IgD-negative memory B cell (primary cell): Measurements from ENCODE around the gene TMEM273. TPM values are rescaled to one million over a fixed set of nuclear protein-coding genes. Genes with fewer than 3 reads are reported as not detected.

Experiments
- H3K27ac Mint-ChIP-seq, 3 donors: one replicate each; pipeline ENCODE4 v1.8.0; 2020 to 2022; ENCODE audit warnings: mild to moderate bottlenecking in 3 of 3, mixed read lengths in 3 of 3, moderate library complexity in 1 of 3
- H3K27me3 Mint-ChIP-seq: one replicate; pipeline ENCODE4 v1.8.0; 2021; ENCODE audit warnings: mixed read lengths
- H3K36me3 Mint-ChIP-seq: one replicate; pipeline ENCODE4 v1.8.0; 2020; ENCODE audit warnings: mild to moderate bottlenecking, mixed read lengths
- H3K4me1 Mint-ChIP-seq, 3 donors: one replicate each; pipeline ENCODE4 v1.8.0; 2020 to 2022; ENCODE audit warnings: mixed read lengths in 3 of 3, mild to moderate bottlenecking in 1 of 3
- H3K4me3 Mint-ChIP-seq, 4 donors: one replicate each; pipeline ENCODE4 v1.8.0; 2020 to 2022; ENCODE audit warnings: mild to moderate bottlenecking in 4 of 4, mixed read lengths in 4 of 4, moderate library complexity in 3 of 4
- H3K9me3 Mint-ChIP-seq, 3 donors: one replicate each; pipeline ENCODE4 v1.8.0; 2020 to 2021; ENCODE audit warnings: mixed read lengths in 3 of 3, mild to moderate bottlenecking in 1 of 3
- polyA plus RNA-seq: library from polyadenylated mRNA; unstranded; fragments of 300-500 nt; fragmentation: Illumina TruSeq; gene quantifications from one replicate; pipeline ENCODE4 v1.2.3, GENCODE V29; 2021

The TMEM273 gene, protein sequence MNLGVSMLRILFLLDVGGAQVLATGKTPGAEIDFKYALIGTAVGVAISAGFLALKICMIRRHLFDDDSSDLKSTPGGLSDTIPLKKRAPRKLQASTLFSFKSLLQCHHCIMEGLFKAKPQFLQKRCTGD
- polyA plus RNA-seq: 137 TPM

DNA sequence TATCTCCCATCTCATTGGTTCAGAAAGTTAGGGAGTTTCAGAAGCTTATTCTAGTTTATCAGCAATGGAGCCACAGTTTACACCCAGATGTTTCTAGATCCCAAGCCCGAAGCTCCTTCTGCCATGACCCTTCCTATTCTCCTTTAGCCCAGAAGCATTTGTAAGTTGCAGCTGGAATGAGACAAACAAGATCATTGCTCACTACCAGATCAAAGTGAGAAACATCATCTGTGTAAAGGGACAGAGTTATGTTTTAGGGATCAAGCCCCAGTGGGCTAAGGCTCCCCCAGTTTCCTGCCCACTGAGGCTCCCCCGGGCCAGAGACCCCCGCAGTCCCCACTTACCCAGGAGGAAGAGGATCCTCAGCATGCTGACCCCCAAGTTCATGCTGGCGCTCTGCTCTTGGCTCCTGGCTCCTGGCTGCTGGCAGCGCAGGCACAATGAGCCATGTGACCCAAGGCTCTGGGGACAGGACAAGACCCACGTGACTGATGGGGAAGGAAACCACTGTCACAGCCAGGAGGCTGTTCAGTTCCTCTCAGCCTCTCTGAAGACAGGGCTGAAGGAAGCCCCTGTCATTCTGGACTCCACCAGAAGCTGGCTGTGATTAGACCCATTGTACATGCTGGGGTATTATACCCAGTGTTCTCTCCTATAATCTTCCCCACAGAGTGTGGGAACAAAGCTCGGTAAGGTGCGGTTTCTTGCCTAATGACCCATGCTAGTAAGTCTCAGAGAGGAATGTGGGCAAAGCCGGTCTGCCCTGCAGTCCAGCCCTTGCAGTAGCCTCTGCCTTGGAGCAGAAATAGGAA is at the start of gene TMEM273:
TMEM273 (minus strand) TSS at position 442 of the 812 bp plus-strand sequence; CDS start at position 387, 55 bp downstream.
- Mint-ChIP-seq H3K36me3 (no peaks in the 10 kb centered on the region), H3K4me3 (peak within 1 kb of the TSS; percentile 91 to 97 (median 94)), H3K27me3 (no peaks in the 10 kb centered on the region), H3K27ac (peak within 1 kb of the TSS; percentile 94 to 99 (median 97)), H3K4me1 (peaks cover 66 to 73% (median 67%) of the 10 kb centered on the region in 3 donors), H3K9me3 (no peaks in the 10 kb centered on the region)

DNA sequence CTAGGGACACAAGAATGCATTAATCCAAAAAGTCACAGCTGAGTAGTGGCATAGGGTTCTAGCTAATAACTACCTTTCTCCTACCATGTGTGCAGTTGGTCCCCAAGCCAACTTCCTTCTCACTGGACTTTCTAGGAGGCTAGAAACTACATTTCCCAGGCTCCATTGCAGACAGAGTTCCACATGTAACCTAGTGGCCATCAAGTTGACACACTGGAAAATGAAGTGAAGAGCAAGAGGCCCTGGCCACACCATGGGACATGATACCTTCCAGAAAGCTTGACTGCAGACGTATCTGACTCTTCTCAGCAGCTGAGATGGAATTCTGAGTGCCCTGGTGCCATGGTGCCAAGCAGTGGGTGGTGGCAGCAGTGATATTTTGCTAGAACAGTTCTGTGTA is 49.8 kb upstream of the TMEM273 start:
- H3K9me3 Mint-ChIP-seq: peaks cover 0 to 2% (median 0%) of the 10 kb centered on the region in 3 donors
- H3K4me1 Mint-ChIP-seq: peaks cover 2 to 11% (median 6%) of the 10 kb centered on the region in 3 donors
- no peak overlapping the region for H3K4me3 Mint-ChIP-seq
- H3K36me3 Mint-ChIP-seq: no peaks in the 10 kb centered on the region
- H3K27me3 Mint-ChIP-seq: peaks cover 1% of the 10 kb centered on the region
- no peak overlapping the region for H3K27ac Mint-ChIP-seq

DNA sequence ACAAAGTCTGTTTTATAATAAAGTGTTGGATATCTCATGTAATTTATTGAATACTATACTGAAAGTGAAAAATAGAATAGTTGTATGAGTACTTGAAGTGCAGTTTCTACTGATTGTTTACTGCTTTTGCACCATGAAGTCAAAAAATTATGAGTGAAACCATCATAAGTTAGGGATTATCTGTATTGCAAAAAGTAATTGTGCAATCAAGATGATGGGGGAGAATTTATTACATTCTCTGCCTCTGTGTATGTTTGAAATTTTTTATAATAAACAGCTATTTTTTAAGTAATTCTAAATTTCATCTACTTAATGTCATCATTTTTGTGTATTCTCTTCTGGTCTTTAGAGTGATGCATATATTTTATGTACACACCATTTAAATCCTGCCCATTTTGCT is 47.2 kb upstream of the TMEM273 start:
- peaks cover 0 to 2% (median 0%) of the 10 kb centered on the region in 3 donors for H3K9me3 Mint-ChIP-seq
- H3K4me3 Mint-ChIP-seq: no peak overlapping the region
- peaks cover 0 to 2% (median 0%) of the 10 kb centered on the region in 3 donors for H3K4me1 Mint-ChIP-seq
- no peak overlapping the region for H3K27ac Mint-ChIP-seq
- H3K36me3 Mint-ChIP-seq: no peaks in the 10 kb centered on the region
- H3K27me3 Mint-ChIP-seq: peaks cover 1% of the 10 kb centered on the region

DNA sequence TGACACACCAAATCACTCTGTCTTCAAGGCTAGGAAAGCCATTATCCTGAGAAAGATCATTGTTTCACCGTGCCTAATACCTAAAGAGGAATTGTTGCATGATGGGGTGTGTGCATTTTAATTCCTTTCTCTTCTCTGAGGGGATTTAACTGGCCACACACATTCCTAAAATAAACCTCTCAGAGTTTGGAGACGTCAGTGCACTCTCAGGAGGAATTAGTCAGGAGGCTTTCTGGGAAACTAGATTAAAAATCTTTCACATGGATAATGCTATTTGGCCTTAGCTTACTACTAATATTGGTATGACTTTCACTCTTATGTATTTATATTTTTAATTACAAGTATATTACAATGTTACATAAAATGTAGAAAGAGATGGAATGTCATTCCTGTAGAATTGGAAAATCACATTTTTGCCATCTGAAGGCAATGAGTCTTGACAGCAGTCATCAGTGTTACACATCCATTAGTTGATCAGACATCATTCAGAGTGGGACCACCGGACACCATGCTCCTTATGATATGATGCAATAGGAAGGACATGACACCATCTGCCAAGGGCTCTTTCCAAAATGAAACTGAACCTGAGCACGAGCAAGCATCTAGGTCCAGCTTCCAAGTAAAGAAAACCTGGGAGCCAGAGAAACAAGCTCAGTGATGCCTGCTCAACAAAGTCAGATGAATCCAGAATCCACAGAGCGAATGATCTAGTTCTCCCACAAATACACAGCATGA is 43.1 kb upstream of the TMEM273 start:
- Mint-ChIP-seq H3K27me3 (peaks cover 2% of the 10 kb centered on the region), H3K9me3 (no peaks in the 10 kb centered on the region)

DNA sequence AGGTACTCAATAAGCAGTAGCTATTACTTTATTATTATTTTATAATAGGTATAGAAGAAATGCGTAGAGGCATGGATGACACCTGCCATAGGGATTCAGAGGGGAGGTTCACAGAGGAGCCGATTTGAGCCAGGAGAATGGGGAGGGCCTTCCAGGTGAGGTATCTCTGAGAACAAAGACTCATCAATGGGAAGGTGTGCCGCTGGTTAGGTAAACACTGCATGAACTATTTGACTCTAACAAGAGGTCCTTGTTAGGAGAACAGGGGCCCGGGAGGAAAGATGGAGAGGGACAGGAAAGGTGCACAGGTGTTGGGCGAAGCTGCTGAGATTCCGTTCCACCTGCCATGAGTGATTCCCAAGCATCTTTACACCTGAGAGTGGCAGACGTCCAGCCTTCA is 41.8 kb upstream of the TMEM273 start:
- Mint-ChIP-seq H3K36me3 (no peaks in the 10 kb centered on the region), H3K9me3 (no peaks in the 10 kb centered on the region), H3K27me3 (peaks cover 2% of the 10 kb centered on the region), H3K4me3 (no peak overlapping the region), H3K4me1 (no peaks in the 10 kb centered on the region), H3K27ac (peak overlapping the region in 1 of 3 donors; percentile 50)

More for the DNA sequence above, 43.1 kb upstream of the TMEM273 start:
- H3K4me1 Mint-ChIP-seq: no peaks in the 10 kb centered on the region
- H3K27ac Mint-ChIP-seq: no peak overlapping the region
- H3K36me3 Mint-ChIP-seq: no peaks in the 10 kb centered on the region
- no peak overlapping the region for H3K4me3 Mint-ChIP-seq

DNA sequence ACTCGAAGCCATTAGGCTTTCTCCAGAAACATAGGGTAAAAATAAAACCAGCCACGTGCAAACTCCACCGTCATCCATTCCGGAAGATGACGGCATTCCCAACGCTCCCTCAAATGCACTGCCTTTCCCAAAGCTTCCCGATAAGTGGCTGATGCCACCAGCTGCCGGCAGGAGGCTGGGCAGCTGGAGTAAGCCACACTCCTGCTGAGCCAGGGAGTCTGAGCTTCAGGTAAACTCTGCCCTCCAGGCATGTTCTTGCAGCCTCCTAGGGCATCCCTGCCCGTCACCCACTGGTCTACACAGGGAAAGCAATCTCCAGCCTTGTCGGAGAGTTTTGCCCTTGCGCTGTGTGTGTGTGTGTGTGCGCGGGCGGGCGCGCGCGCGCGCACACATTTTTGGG is 40.5 kb upstream of the TMEM273 start:
- H3K27me3 Mint-ChIP-seq: peaks cover 2% of the 10 kb centered on the region
- no peaks in the 10 kb centered on the region for H3K4me1 Mint-ChIP-seq
- H3K4me3 Mint-ChIP-seq: no peak overlapping the region
- H3K27ac Mint-ChIP-seq: no peak overlapping the region
- no peaks in the 10 kb centered on the region for H3K36me3 Mint-ChIP-seq
- H3K9me3 Mint-ChIP-seq: peaks cover 0 to 5% (median 0%) of the 10 kb centered on the region in 3 donors

DNA sequence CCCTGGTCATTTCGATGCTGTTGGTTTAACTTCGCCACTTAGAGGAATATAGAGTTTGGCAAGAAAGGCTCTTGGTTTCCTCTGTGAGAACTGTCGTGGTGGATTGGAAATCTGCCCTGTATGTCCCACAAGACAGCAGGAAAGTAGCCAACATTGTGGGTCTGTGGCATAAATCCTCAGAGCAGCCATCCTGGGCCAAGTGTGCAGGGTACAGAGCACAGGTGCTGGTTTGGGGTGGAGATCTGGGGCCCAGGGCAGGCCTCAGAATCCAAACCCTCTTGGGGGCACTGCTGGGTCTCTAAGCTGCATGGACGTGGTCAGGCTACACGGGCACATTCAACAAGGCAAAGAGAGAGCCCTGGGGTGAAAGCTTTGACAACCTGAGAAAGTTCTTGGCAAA is 39.2 kb upstream of the TMEM273 start:
- no peaks in the 10 kb centered on the region for H3K4me1 Mint-ChIP-seq
- peaks cover 2% of the 10 kb centered on the region for H3K27me3 Mint-ChIP-seq
- no peaks in the 10 kb centered on the region for H3K36me3 Mint-ChIP-seq
- H3K4me3 Mint-ChIP-seq: no peak overlapping the region
- peaks cover 0 to 8% (median 0%) of the 10 kb centered on the region in 3 donors for H3K9me3 Mint-ChIP-seq
- no peak overlapping the region for H3K27ac Mint-ChIP-seq

DNA sequence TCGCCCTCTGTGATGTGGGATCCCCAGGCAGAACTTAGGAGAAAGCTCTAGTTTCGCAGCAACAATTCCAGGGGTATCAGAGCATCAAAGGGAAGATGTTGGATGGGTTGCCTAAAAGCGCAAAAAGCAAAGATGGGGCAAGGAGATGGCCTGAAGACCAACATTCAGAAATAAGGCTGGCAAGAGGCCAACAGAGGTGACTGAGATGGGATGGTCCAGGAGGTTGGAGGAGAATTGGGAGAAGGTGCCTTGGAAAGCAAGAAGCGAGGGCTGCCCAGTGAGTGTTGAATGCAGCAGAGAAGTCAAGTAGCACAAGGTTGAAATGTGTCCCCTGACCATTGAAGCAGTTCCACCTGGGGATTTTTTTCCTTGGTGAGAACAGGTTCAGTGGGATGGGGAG is 38.4 kb upstream of the TMEM273 start:
- H3K27ac Mint-ChIP-seq: no peak overlapping the region

DNA sequence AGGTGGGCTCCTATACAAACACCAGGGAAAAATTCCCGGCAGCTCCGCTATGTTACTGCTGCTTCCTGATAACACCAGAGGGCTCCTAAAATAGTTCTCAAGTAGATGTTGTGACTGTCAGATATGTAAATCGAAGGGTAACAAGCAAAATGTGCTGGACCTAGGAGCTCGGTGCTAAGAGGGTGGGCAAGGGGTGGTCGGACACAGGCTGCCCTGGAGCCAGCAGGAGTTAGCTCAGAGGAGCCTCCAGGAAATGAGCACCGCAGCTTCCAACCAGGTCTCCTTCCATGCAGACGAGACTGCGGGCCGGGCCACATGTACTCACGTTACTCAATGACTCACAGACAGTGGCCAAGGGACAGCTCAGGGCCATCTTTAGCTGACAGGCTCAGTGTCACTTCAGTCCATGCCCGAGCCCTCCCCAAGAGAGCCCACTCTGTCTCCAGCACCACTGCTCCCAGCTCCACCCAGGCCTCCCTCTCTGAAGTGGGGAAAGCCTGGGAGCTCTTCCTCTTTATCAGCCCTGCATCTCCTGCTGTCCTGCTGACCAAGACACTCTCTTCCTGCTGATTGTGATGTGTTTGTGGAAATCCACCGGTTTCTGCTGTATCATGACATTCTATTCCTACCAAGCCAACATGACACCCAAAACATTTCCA is 37.2 kb upstream of the TMEM273 start:
- Mint-ChIP-seq H3K27me3 (peaks cover 2% of the 10 kb centered on the region), H3K4me1 (no peaks in the 10 kb centered on the region), H3K9me3 (peaks cover 0 to 8% (median 0%) of the 10 kb centered on the region in 3 donors), H3K4me3 (no peak overlapping the region), H3K27ac (no peak overlapping the region), H3K36me3 (no peaks in the 10 kb centered on the region)

More for the DNA sequence above, 38.4 kb upstream of the TMEM273 start:
- Mint-ChIP-seq H3K4me3 (no peak overlapping the region), H3K27me3 (peaks cover 2% of the 10 kb centered on the region), H3K9me3 (peaks cover 0 to 8% (median 0%) of the 10 kb centered on the region in 3 donors), H3K4me1 (no peaks in the 10 kb centered on the region), H3K36me3 (no peaks in the 10 kb centered on the region)

DNA sequence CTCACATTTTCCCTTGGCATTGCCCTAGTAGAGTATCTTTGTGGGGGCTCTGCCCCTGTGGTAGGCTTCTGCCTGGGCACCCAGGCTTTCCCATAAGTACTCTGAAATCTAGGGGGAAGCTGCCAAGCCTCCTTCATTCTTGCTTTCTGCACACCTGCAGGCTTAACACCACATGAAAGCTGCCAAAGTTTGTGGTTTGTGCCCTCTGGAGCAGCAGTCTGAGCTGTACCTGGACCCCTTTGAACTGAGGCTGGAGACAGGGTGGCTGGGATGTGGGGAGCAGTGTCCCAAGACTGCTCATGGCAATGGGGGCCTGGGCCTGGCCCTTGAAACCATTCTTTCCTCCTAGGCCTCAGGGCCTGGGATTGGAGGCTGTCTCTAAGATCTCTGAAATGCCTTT is 35.0 kb upstream of the TMEM273 start:
- Mint-ChIP-seq H3K4me1 (no peaks in the 10 kb centered on the region), H3K27me3 (peaks cover 14% of the 10 kb centered on the region), H3K9me3 (peaks cover 0 to 8% (median 3%) of the 10 kb centered on the region in 3 donors), H3K27ac (no peak overlapping the region), H3K4me3 (no peak overlapping the region), H3K36me3 (peaks cover 2% of the 10 kb centered on the region)

DNA sequence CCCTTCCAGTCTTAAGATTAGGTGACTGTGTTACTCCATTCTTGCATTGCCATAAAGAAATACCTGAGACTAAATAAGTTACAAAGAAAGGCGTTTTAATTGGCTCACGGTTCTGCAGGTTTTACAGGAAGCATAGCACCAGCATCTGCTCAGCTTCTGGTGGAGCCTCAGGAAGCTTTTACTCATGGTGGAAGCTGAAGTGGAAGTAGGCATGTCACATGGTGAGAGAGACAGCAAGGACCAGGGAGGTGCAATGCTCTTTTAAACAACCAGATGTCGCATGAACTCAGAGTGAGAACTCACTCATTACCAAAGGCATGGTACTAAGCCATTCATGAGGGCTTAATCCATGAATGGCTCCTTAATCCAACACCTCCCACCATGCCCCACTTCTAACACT is 34.0 kb upstream of the TMEM273 start:
- H3K27me3 Mint-ChIP-seq: peaks cover 16% of the 10 kb centered on the region
- peaks cover 0 to 8% (median 3%) of the 10 kb centered on the region in 3 donors for H3K9me3 Mint-ChIP-seq
- H3K4me1 Mint-ChIP-seq: no peaks in the 10 kb centered on the region
- H3K4me3 Mint-ChIP-seq: no peak overlapping the region
- no peak overlapping the region for H3K27ac Mint-ChIP-seq
- H3K36me3 Mint-ChIP-seq: peaks cover 2% of the 10 kb centered on the region

DNA sequence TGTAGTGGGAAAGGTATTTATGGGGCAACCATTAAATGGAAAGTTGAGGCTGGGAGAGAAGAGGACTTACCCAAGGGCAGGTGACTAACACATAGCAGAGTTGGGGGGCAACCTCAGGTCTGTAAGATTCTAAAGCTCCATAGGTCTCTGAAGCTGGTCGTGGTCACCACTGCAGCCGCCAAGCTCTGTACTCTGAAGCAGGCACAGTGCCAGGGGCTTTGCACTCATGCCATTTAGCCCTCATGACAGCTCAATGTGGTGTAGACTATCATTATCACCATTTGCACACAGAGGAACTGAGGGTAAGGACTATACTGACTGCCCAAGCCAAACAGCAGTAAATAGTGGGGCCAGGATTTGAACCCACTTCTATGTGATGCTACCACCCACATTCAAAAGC is 32.5 kb upstream of the TMEM273 start:
- H3K4me1 Mint-ChIP-seq: no peaks in the 10 kb centered on the region
- peaks cover 0 to 8% (median 3%) of the 10 kb centered on the region in 3 donors for H3K9me3 Mint-ChIP-seq
- H3K27me3 Mint-ChIP-seq: peaks cover 14% of the 10 kb centered on the region
- no peak overlapping the region for H3K27ac Mint-ChIP-seq
- peaks cover 2% of the 10 kb centered on the region for H3K36me3 Mint-ChIP-seq
- no peak overlapping the region for H3K4me3 Mint-ChIP-seq

DNA sequence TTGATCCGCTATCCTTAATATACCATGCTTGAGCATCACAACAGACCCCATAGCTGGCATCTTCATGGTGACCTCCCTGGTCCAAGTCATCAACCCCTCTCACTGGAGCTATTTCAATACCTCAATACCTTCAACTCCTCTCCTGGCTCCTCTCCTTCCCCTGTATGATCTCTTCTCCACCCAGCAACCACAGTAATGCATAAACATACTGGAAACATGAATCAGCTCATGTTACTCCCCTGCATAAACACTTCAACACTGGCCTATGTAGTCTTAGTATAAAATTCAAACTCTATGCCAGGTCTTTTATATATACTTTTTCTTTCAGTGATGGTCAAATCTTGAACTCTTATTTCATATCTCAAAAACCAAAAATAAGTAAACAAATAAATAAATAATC is 31.8 kb upstream of the TMEM273 start:
- peaks cover 0 to 8% (median 3%) of the 10 kb centered on the region in 3 donors for H3K9me3 Mint-ChIP-seq
- H3K27ac Mint-ChIP-seq: no peak overlapping the region
- no peaks in the 10 kb centered on the region for H3K4me1 Mint-ChIP-seq
- H3K4me3 Mint-ChIP-seq: no peak overlapping the region
- peaks cover 2% of the 10 kb centered on the region for H3K36me3 Mint-ChIP-seq
- peaks cover 14% of the 10 kb centered on the region for H3K27me3 Mint-ChIP-seq

DNA sequence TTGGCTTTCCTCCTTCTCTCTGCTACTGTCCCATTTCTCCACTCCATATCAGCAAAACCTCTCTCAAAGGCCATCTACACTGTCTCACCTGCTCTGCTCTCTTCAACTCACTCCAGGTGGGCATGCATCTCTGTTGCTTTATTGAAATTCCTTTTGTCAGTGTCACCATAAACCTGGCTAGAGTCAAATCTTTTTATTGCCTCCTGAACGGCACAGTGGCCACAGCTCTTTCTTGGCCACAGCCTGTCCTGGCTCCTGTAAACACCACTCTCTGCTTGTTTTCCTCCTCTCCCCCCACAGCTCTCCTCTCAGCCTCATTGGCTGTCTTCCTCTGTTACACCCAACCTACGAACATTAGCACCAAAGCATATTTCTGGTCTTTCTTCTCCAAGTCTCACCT is 31.1 kb upstream of the TMEM273 start:
- peaks cover 0 to 8% (median 3%) of the 10 kb centered on the region in 3 donors for H3K9me3 Mint-ChIP-seq
- H3K27ac Mint-ChIP-seq: no peak overlapping the region
- H3K4me3 Mint-ChIP-seq: no peak overlapping the region
- H3K27me3 Mint-ChIP-seq: peaks cover 14% of the 10 kb centered on the region
- H3K36me3 Mint-ChIP-seq: peaks cover 2% of the 10 kb centered on the region
- no peaks in the 10 kb centered on the region for H3K4me1 Mint-ChIP-seq

DNA sequence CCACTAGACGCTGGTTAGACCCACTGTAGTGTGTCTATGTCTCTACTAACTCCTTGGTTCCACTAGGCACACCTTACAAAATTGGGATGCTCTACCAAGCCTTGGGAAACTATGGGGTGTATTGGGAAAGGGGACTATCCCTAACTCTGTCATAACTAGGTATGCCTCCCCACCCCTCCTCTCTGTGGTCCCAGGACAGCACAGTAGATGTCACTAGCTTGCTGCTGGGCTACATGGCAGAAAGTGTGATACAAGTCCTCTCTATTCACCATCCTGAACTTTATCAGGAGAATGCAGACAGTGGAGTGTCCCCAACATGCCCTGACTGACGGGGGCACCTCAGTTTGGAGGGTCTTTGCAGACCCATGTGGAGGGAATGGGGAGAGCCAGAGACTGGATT is 30.3 kb upstream of the TMEM273 start:
- Mint-ChIP-seq H3K27ac (no peak overlapping the region), H3K4me3 (no peak overlapping the region), H3K4me1 (no peaks in the 10 kb centered on the region), H3K9me3 (peaks cover 0 to 3% (median under 1%) of the 10 kb centered on the region in 3 donors), H3K27me3 (peaks cover 20% of the 10 kb centered on the region), H3K36me3 (peaks cover 2% of the 10 kb centered on the region)
